ENCODE results near the gene ERCC6.

The ERCC6 gene

DNA sequence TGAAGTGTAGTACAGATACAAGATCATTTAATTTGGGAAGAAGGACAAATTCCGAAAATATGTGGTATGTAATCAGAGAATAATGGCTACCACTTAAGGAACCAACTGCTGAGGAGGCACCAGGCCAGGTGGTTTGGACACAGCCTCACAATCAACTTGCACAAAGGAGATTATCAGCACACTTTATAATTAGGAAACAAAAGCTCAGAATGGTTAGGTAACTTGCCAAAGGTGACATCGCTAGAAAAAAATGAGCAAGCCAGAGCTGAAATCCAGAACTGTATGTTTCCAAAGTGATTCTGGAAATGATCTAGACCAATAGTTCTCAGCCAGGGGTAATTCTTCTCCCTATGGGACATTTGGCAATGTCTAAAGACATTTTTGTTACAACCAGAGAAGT is 36.6 kb downstream of the ERCC6 start:
- TF ChIP-seq, protein P1, sequence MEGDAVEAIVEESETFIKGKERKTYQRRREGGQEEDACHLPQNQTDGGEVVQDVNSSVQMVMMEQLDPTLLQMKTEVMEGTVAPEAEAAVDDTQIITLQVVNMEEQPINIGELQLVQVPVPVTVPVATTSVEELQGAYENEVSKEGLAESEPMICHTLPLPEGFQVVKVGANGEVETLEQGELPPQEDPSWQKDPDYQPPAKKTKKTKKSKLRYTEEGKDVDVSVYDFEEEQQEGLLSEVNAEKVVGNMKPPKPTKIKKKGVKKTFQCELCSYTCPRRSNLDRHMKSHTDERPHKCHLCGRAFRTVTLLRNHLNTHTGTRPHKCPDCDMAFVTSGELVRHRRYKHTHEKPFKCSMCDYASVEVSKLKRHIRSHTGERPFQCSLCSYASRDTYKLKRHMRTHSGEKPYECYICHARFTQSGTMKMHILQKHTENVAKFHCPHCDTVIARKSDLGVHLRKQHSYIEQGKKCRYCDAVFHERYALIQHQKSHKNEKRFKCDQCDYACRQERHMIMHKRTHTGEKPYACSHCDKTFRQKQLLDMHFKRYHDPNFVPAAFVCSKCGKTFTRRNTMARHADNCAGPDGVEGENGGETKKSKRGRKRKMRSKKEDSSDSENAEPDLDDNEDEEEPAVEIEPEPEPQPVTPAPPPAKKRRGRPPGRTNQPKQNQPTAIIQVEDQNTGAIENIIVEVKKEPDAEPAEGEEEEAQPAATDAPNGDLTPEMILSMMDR (IDR thresholded peaks at IDR 0.05; ENCODE audit: low read depth, low read length, missing control alignments): no peak
- peak; percentile 68 for DNase-seq (ENCODE audit: low read depth)
- in situ Hi-C loops (cut with HindIII; ENCODE audit: low sequenced_read_pairs): no loop called here
- H3K4me3 ChIP-seq (ENCODE audit: low read depth, low read length): no peak overlapping the region

DNA sequence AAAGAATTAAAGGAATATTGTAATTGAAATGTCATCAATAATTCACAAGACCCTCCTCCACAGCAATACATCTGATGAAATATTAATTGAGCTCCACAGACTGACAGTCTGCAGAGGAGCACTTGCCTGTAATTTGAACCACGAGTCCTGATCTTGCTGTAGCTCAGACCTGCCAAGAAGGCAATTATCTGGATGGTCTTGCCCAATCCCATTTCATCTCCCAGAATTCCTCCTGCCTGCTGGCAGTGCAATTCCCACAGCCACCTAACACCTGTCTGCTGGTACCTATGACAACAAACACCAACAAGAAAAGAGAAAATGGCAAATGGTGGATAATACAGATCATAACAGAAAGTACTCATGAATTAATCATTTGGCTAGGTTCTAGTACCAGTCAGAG is 38.5 kb downstream of the ERCC6 start:
- no peak overlapping the region for H3K4me3 ChIP-seq (ENCODE audit: low read depth, low read length)
- no peak for DNase-seq (ENCODE audit: low read depth)
- TF ChIP-seq, protein P1 (IDR thresholded peaks at IDR 0.05; ENCODE audit: low read depth, low read length, missing control alignments): no peak
- in situ Hi-C loops (cut with HindIII; ENCODE audit: low sequenced_read_pairs): no loop called here

DNA sequence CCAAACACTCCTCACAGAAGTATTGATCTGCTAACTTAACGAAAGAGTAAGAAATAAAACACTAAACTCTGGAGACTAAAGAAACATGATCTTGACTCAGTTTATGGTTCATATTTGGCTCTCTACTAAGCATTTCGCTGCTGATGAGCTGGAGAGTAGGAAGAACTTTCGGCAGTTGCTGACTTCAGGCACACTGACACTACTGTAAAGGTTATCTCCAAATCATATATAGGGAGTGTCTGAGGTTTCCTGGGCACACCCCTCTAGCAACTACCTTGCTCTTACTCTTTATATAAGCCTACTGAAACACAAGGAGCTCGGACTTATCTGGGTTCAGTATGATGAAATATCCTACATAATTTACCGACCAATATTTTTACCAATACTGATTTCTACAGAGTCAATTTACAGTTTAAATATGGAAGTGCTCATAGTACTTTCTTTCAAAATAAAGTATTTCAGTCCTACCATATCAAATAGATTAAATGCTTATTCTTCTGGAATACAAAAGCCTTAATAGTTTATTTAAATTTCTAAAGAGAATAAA is 39.5 kb downstream of the ERCC6 start:
- no peak overlapping the region for H3K4me3 ChIP-seq (ENCODE audit: low read depth, low read length)
- TF ChIP-seq, protein P1 (IDR thresholded peaks at IDR 0.05; ENCODE audit: low read depth, low read length, missing control alignments): no peak
- in situ Hi-C loops (cut with HindIII; ENCODE audit: low sequenced_read_pairs): no loop called here
- no peak for DNase-seq (ENCODE audit: low read depth)

DNA sequence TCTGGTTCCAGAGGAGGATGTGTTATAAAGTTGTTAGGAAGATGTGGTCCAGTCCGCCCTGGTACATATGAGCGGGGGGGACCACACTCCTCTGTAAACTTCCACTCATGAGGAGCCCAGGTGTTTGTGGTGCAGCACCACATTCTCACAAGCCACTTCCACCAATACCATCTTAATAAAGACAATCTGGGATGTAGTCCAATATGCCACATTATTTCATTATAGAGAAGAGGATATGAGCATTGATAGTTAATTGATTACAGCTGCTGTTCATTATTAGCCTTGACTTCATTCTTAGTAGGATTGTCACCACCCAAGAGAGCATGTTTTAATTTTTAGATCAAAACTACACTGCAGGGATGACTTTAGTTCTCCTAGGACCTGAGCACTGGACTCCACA is 40.5 kb downstream of the ERCC6 start:
- in situ Hi-C loops (cut with HindIII; ENCODE audit: low sequenced_read_pairs): no loop called here
- no peak overlapping the region for H3K4me3 ChIP-seq (ENCODE audit: low read depth, low read length)
- TF ChIP-seq, protein P1 (IDR thresholded peaks at IDR 0.05; ENCODE audit: low read depth, low read length, missing control alignments): no peak
- DNase-seq (ENCODE audit: low read depth): no peak

DNA sequence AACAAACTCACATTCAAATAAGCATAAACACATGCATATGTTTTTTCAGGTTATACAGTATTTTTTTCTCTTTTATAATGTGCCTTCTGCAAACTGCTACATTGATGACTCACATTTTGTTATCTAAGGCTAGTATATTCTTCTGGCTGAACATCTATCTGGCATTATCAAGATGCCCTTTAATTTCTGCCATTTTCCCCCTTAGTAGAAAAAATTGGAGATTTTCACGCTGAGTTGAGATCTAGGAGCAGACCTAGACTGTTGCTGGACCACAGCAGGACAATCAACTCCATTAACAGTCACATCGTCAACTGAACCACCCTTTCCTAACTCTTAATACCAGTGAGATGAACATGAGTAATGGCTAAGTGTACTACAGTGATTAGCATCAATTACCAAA is 41.6 kb downstream of the ERCC6 start:
- TF ChIP-seq, protein P1 (IDR thresholded peaks at IDR 0.05; ENCODE audit: low read depth, low read length, missing control alignments): no peak
- DNase-seq (ENCODE audit: low read depth): no peak
- in situ Hi-C loops (cut with HindIII; ENCODE audit: low sequenced_read_pairs): no loop called here
- H3K4me3 ChIP-seq (ENCODE audit: low read depth, low read length): no peak overlapping the region

DNA sequence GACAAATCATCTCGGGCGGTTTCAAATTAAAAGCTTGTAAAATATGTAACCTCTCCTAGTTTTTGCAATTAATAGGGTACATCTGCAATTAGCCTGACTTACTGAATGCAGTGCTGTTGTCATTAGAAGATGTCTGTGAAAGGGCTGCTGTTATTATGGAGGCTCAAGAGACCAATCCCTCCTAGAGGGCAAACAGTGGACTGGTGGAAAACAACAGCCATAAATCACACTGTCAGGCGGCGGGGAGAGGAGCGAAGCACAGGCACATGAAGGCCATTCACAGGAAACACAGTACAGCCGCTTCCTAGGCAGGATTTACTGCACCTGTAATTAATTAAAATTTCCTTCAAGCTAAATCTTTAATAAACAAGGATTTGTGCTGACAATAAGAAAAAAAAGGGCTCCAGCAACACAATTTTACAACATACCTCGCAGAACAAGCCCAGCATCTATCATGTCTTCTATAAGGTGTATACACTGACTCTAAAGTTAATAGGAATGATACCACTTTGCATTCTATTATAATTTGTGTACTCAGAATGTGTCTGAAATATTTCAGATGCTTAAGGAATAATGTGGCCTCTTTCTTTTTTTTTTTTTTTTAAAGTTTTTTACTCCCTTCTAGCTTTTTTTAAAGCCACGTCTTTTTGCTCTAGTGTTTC is 50.7 kb downstream of the ERCC6 start:
- TF ChIP-seq, protein P1 (IDR thresholded peaks at IDR 0.05; ENCODE audit: low read depth, low read length, missing control alignments): no peak
- DNase-seq (ENCODE audit: low read depth): no peak
- in situ Hi-C loops (cut with HindIII; ENCODE audit: low sequenced_read_pairs): no loop called here
- H3K4me3 ChIP-seq (ENCODE audit: low read depth, low read length): no peak overlapping the region

Measured in astrocyte of the cerebellum (primary cell).